RWPE2 (cell line): ENCODE results near the gene KCTD17.

Experiments
- ATAC-seq: fragments of 200-7000 bp; cut with Tn5 transposase; 3 replicates; pipeline ENCODE4 v1.9.1; 2021; ENCODE audit warnings: low read depth
- DNase-seq: peaks from one replicate; pipeline ENCODE4 v3.0.0-alpha.2; 2020; ENCODE audit warnings: low spot score
- H3K27ac ChIP-seq: fragments of 450-650 bp; 2 replicates; pipeline ENCODE4 v1.5.1; 2017; ENCODE audit warnings: mild to moderate bottlenecking; ENCODE audit not compliant: poor library complexity, severe bottlenecking
- H3K27me3 ChIP-seq: fragments of 250-450 bp; sonication (Bioruptor Pico); 2 replicates; pipeline ENCODE4 v1.5.1; 2021; ENCODE audit warnings: mild to moderate bottlenecking, moderate library complexity; ENCODE audit not compliant: insufficient read depth, poor library complexity, severe bottlenecking
- H3K36me3 ChIP-seq: fragments of 250-450 bp; sonication (Bioruptor Pico); 2 replicates; pipeline ENCODE4 v1.5.1; 2020; ENCODE audit warnings: low read depth, mild to moderate bottlenecking, moderate library complexity
- H3K4me1 ChIP-seq: fragments of 250-450 bp; sonication (Bioruptor Pico); 2 replicates; pipeline ENCODE4 v1.5.1; 2021; ENCODE audit warnings: mild to moderate bottlenecking, moderate library complexity; ENCODE audit not compliant: insufficient read depth, poor library complexity, severe bottlenecking
- H3K4me3 ChIP-seq: fragments of 250-450 bp; sonication (Bioruptor Pico); 2 replicates; pipeline ENCODE4 v1.5.1; 2021; ENCODE audit warnings: mild to moderate bottlenecking, moderate library complexity; ENCODE audit not compliant: severe bottlenecking
- H3K9me3 ChIP-seq: fragments of 250-450 bp; sonication (Bioruptor Pico); 2 replicates; pipeline ENCODE4 v1.5.1; 2021; ENCODE audit warnings: mild to moderate bottlenecking, moderate library complexity; ENCODE audit not compliant: severe bottlenecking
- TF ChIP-seq, protein P1 (sequence below): fragments of 450-650 bp; IDR thresholded peaks from one replicate; pipeline ENCODE4 v1.5.1; 2017; ENCODE audit warnings: mild to moderate bottlenecking, moderate library complexity; ENCODE audit not compliant: poor library complexity, severe bottlenecking

Gene KCTD17

DNA sequence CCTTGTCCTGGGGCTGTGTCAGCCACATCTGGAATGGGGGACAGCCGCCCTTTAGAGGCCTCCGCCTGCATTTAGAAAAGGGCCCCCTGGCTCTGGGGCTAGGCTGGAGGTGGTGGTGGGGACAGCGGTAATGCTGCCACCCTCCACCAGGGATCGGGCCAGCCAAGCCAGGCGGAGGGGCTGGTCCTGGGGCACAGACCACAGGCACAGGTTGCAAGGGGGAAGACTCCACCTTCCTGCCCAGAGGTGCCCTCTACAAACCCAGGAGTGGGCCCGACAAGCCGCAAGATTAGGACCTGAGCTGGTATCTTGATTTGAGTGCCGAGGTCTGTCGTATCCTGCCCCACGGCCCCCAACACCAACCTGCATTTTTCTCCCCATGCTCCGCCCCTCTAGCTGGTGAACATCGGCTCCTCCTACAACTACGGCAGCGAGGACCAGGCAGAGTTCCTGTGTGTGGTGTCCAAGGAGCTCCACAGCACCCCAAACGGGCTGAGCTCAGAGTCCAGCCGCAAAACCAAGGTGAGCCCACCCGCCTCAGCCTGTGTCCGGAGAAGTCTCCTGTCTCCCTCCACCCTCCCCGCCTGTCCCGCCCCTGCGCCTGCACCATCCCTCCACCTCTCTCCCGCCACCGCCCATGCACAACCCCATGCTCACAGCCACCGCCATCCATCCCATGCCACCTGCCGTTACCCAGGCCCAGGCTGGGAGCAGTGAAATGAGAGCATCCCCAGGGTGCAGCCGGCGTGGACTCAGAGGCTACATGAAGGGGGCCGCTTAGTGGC, 7.6 kb downstream of the KCTD17 start:
- no peak overlapping the region for H3K27ac ChIP-seq
- no peak overlapping the region for H3K4me3 ChIP-seq
- H3K36me3 ChIP-seq = no peaks in the 10 kb centered on the region
- no peaks in the 10 kb centered on the region for H3K9me3 ChIP-seq
- TF ChIP-seq, protein P1, sequence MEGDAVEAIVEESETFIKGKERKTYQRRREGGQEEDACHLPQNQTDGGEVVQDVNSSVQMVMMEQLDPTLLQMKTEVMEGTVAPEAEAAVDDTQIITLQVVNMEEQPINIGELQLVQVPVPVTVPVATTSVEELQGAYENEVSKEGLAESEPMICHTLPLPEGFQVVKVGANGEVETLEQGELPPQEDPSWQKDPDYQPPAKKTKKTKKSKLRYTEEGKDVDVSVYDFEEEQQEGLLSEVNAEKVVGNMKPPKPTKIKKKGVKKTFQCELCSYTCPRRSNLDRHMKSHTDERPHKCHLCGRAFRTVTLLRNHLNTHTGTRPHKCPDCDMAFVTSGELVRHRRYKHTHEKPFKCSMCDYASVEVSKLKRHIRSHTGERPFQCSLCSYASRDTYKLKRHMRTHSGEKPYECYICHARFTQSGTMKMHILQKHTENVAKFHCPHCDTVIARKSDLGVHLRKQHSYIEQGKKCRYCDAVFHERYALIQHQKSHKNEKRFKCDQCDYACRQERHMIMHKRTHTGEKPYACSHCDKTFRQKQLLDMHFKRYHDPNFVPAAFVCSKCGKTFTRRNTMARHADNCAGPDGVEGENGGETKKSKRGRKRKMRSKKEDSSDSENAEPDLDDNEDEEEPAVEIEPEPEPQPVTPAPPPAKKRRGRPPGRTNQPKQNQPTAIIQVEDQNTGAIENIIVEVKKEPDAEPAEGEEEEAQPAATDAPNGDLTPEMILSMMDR = no peak
- H3K27me3 ChIP-seq = no peaks in the 10 kb centered on the region
- ATAC-seq (no peak), DNase-seq (no peak)
- no peaks in the 10 kb centered on the region for H3K4me1 ChIP-seq

DNA sequence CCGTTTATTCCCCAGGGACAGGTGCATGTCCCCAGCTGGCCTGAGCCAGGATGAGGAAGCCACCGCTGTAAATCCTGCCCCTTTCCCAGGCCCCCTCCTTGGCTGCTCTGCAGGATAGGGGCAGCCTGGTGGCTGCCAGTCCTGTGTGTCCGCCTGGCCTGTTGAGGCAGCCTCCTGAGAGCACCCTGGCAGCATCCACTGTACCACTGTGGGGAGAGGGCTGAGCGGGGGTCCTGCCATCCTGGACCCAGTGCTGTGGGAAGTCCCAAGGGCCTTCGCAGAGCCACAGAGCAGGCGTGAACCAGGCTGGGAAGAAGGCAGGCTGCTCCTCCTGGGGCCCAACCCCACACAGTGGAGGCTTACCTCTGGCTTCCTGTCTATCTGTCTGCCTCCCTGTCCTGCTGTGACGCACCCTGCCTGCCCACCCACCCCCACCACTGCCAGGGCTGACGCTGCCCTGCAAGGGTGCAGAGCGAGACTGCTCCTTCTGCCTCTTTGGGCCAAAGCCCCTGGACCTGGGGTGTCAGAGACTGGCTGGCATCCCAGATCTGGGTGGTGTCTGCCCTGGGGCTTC, 8.4 kb downstream of the KCTD17 start:
- no peaks in the 10 kb centered on the region for H3K9me3 ChIP-seq
- TF ChIP-seq, protein P1 = no peak
- H3K27ac ChIP-seq = no peak overlapping the region
- DNase-seq (no peak), ATAC-seq (no peak)
- no peaks in the 10 kb centered on the region for H3K4me1 ChIP-seq
- H3K27me3 ChIP-seq = no peaks in the 10 kb centered on the region
- no peaks in the 10 kb centered on the region for H3K36me3 ChIP-seq
- H3K4me3 ChIP-seq = no peak overlapping the region

DNA sequence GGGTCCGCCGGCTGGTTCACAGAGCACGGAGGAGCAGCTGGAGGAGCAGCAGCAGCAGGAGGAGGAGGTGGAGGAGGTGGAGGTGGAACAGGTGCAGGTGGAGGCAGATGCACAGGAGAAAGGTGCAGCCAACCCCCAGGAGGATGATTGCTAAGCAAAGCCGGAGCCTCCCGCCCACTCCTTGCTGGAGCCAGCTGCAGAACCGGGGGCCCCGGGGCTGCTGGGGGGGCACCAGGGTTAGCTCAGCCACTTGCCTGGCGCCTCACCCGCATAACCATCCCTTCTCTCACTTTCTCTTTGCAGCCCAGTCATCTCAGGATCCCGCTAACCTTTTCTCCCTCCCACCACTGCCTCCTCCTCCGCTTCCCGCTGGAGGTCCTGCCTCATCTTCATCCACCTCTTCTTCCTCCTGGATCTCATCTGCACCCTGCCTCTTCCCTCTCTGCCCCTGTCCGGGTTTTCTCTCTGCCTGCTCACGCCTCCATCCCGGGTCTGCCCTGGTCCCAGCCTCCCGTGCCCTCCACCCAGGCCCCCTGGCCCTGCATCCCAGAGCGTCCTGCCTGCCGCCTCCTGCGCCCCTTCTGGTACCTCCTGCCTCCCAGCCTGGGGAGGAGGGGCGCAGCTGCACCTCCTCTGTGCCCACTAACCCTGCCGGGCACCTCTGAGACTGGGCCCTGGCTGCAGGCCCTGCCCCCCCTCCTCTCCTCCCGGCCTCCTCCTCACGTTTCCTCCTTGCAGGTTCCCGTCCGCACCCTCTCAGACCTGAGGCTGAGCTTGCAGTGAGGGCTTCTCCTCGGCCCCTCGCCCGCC, 9.5 kb downstream of the KCTD17 start:
- TF ChIP-seq, protein P1 = no peak
- H3K4me1 ChIP-seq = no peaks in the 10 kb centered on the region

DNA sequence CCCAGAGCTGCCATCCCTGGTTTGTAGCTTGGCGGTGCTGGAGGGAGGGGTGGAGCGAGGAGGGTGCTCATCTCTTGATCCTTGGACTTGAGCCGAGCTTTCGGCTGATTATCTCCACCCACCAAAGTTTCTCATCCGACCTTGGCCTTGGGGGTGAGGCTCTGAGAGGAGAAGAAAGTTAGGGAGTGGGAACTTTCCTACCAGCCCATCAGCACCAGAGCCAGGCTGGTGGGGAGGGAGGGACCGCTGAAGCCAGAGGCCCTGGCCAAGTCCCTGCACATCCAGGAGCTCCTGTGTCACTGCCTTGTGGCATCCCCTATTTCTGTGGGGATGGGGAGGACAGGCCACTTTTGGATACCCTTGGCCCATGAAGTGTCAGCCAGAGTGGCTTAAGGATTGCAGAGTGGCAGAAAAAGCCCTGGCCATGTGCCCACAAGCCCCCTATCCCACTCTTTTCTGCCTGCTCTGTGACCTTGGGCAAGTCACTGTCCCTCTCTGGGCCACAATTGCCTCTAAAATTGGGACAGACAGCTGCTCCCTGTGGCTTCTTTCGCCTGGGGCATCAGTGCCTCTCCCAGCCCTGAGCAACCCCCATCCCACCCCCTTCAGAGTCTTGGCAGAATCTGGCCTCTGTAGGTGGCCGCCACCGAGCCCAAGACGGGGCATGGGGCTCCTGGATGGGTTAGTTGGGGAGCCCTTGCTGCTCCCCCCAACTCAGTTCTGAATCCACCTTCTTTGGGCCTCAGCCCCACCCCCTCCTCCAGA, 10.3 kb downstream of the KCTD17 start:
- Histone ChIP-seq H3K36me3 (no peaks in the 10 kb centered on the region), H3K9me3 (no peaks in the 10 kb centered on the region), H3K27ac (no peak overlapping the region), H3K27me3 (no peaks in the 10 kb centered on the region), H3K4me3 (no peak overlapping the region), H3K4me1 (no peaks in the 10 kb centered on the region)
- DNase-seq (no peak), ATAC-seq (no peak)
- TF ChIP-seq, protein P1 = no peak

More for the DNA sequence above, 9.5 kb downstream of the KCTD17 start:
- no peak for ATAC-seq
- no peaks in the 10 kb centered on the region for H3K36me3 ChIP-seq
- H3K27me3 ChIP-seq = no peaks in the 10 kb centered on the region
- H3K4me3 ChIP-seq = no peak overlapping the region
- no peak for DNase-seq
- no peak overlapping the region for H3K27ac ChIP-seq
- H3K9me3 ChIP-seq = no peaks in the 10 kb centered on the region
